NT2/D1 (cell line): Measurements from ENCODE around the gene RHPN2.

Source experiments
- SUZ12 ChIP-seq: IDR thresholded peaks from 2 replicates; pipeline ENCODE4 v1.6.1; 2011; ENCODE audit not compliant: insufficient read length, insufficient read depth; ENCODE audit errors: extremely low read depth
- YY1 ChIP-seq: IDR thresholded peaks from 2 replicates; pipeline ENCODE4 v1.6.1; 2011; ENCODE audit not compliant: insufficient read length, insufficient read depth

GRCh38 chr19:33032218-33032781 is 32.4 kb downstream of the RHPN2 start:
- TF ChIP-seq SUZ12 (no peak), YY1 (no peak)
